HepG2 (cell line): ENCODE results near the gene MFAP4. TPM values are rescaled to one million over a fixed set of nuclear protein-coding genes. Genes with fewer than 3 reads are reported as not detected.

Source experiments
- ATAC-seq: fragments of 200-7000 bp; cut with Tn5 transposase; 3 replicates; pipeline ENCODE4 v1.9.1; 2020; ENCODE audit warnings: mild to moderate bottlenecking, moderate library complexity
- BruUV-seq: library from RNA; stranded (reverse); fragments of 400-500 nt; replicated peaks from 2 replicates; lab custom pipeline; 2021; lab: Mats Ljungman, UMichigan
- CTCF ChIA-PET: fragments of 300-600 bp; formaldehyde crosslinking; extraction: SDS; loops from one replicate; lab custom pipeline; 2021; ENCODE audit warnings: low total read pairs, inconsistent platforms, low intra/inter-chr PET ratio; lab: Yijun Ruan, JAX
- POLR2A ChIA-PET: fragments of 350-600 bp; sonication (Branson Sonifier 250); formaldehyde crosslinking; loops from one replicate; lab custom pipeline; 2020; ENCODE audit warnings: antibody characterized with exemption, inconsistent platforms; lab: Yijun Ruan, JAX
- DNase-seq: peaks from one replicate; pipeline ENCODE4 v3.0.0-alpha.2; 2015; ENCODE audit warnings: low spot score
- FAIRE-seq: peaks from 3 replicates; lab custom pipeline; 2011; peaks lifted over from hg19 to GRCh38; lab: Jason Lieb, UNC
- H2AFZ ChIP-seq: one replicate; pipeline ENCODE4 v1.6.1; 2011; ENCODE audit warnings: low read length, inconsistent platforms
- H3K27ac ChIP-seq: fragments of 300-600 bp; 3 replicates; pipeline ENCODE4 v1.8.0; 2011; ENCODE audit warnings: mixed run types, mild to moderate bottlenecking, mixed read lengths, low read length, inconsistent platforms; ENCODE audit not compliant: insufficient read depth; ENCODE audit errors: extremely low read length
- H3K27me3 ChIP-seq, 2 experiments: fragments of 200-600 bp in 1 of 2; 2 replicates in 1 of 2; 3 replicates in 1 of 2; pipeline versions ENCODE4 v1.6.0 to v1.8.0; 2011; ENCODE audit warnings: low read length in 2 of 2, mild to moderate bottlenecking in 2 of 2, moderate library complexity in 2 of 2, inconsistent platforms in 1 of 2; ENCODE audit not compliant: insufficient read depth in 2 of 2, control insufficient read depth in 1 of 2
- H3K36me3 ChIP-seq, 2 experiments: fragments of 200-600 bp in 1 of 2; replicated peaks in 1 of 2; 2 replicates in 1 of 2; 3 replicates in 1 of 2; pipeline versions ENCODE4 v1.5.1 to v1.8.0; 2011; ENCODE audit warnings: low read length in 2 of 2, inconsistent platforms in 1 of 2; ENCODE audit not compliant: insufficient read depth in 2 of 2, control insufficient read depth in 1 of 2
- H3K4me1 ChIP-seq: 2 replicates; pipeline ENCODE4 v1.5.1; 2012; ENCODE audit warnings: low read length, inconsistent platforms; ENCODE audit not compliant: insufficient read depth
- H3K4me2 ChIP-seq: 2 replicates; pipeline ENCODE4 v1.6.0; 2011; ENCODE audit warnings: low read depth, low read length, inconsistent platforms
- H3K4me3 ChIP-seq, 3 experiments: fragments of 200-600 bp in 1 of 3; sonication (generic), shearing (Covaris generic) in 1 of 3; replicated peaks in 1 of 3; 2 replicates each; pipeline ENCODE4 v1.5.1; 2011 to 2016; ENCODE audit warnings: low read length in 3 of 3, inconsistent platforms in 2 of 3, low read depth in 2 of 3, mild to moderate bottlenecking in 2 of 3, control low read depth in 1 of 3, mixed read lengths in 1 of 3; ENCODE audit not compliant: insufficient read depth in 1 of 3
- H3K79me2 ChIP-seq: one replicate; pipeline ENCODE4 v1.6.1; 2011; ENCODE audit warnings: low read length, inconsistent platforms; ENCODE audit not compliant: insufficient read depth
- H3K9ac ChIP-seq: 2 replicates; pipeline ENCODE4 v1.6.0; 2011; ENCODE audit warnings: mild to moderate bottlenecking, low read depth, low read length, inconsistent platforms; ENCODE audit not compliant: insufficient read depth
- H3K9me3 ChIP-seq: 2 replicates; pipeline ENCODE4 v1.5.1; 2012; ENCODE audit warnings: mild to moderate bottlenecking, low read length
- H4K20me1 ChIP-seq: 2 replicates; pipeline ENCODE4 v1.6.0; 2011; ENCODE audit warnings: inconsistent platforms, mild to moderate bottlenecking, low read length, moderate library complexity; ENCODE audit not compliant: insufficient read depth
- CBX1 ChIP-seq: IDR thresholded peaks from one replicate; pipeline ENCODE4 v1.6.1; 2016; ENCODE audit warnings: antibody characterized with exemption, low read depth
- IRX3 ChIP-seq: sonication (generic); formaldehyde crosslinking; IDR thresholded peaks from 2 replicates; pipeline ENCODE4 v1.8.1; 2023; ENCODE audit warnings: mild to moderate bottlenecking, low read depth, missing genetic modification reagents, borderline replicate concordance
- PHB2 ChIP-seq: fragments of 450-650 bp; IDR thresholded peaks from 2 replicates; pipeline ENCODE4 v1.6.1; 2018; ENCODE audit not compliant: partially characterized antibody
- SIX1 ChIP-seq: sonication (generic); formaldehyde crosslinking; IDR thresholded peaks from 2 replicates; pipeline ENCODE4 v1.4.0; 2020; ENCODE audit warnings: missing genetic modification reagents, borderline replicate concordance
- TAF15 ChIP-seq: fragments of 200-400 bp; formaldehyde crosslinking; IDR thresholded peaks from one replicate; pipeline ENCODE4 v1.6.1; 2018; ENCODE audit warnings: mild to moderate bottlenecking, low read depth, low read length; ENCODE audit not compliant: poor library complexity, severe bottlenecking
- THYN1 ChIP-seq: sonication (generic); formaldehyde crosslinking; IDR thresholded peaks from 2 replicates; pipeline ENCODE4 v1.8.1; 2023; ENCODE audit warnings: low read depth, mild to moderate bottlenecking, moderate library complexity, missing genetic modification reagents, borderline replicate concordance
- ZBTB21 ChIP-seq: sonication (generic); formaldehyde crosslinking; IDR thresholded peaks from 2 replicates; pipeline ENCODE4 v1.4.0; 2020; ENCODE audit warnings: missing genetic modification reagents
- ZFAT ChIP-seq: sonication (generic); formaldehyde crosslinking; conservative IDR thresholded peaks from 2 replicates; pipeline ENCODE4 v1.8.1; 2023; ENCODE audit warnings: missing genetic modification reagents, inconsistent platforms
- ZNF225 ChIP-seq: sonication (generic); formaldehyde crosslinking; IDR thresholded peaks from 2 replicates; pipeline ENCODE4 v1.4.0; 2020; ENCODE audit warnings: mild to moderate bottlenecking, missing genetic modification reagents
- ZNF263 ChIP-seq: sonication (generic); formaldehyde crosslinking; IDR thresholded peaks from 2 replicates; pipeline ENCODE4 v1.4.0; 2020; ENCODE audit warnings: missing genetic modification reagents
- ZNF761 ChIP-seq: sonication (generic); formaldehyde crosslinking; conservative IDR thresholded peaks from 2 replicates; pipeline ENCODE4 v1.4.0; 2020; ENCODE audit warnings: mild to moderate bottlenecking, missing genetic modification reagents
- ZSCAN9 ChIP-seq: IDR thresholded peaks from 2 replicates; pipeline ENCODE4 v1.6.1; 2016; ENCODE audit warnings: borderline replicate concordance
- WGBS: methylation state at CpG from one replicate; pipeline ENCODE4 v1.1.6; 2017; ENCODE audit warnings: low lambda C conversion rate; 5-methylcytosine and 5-hydroxymethylcytosine counted together
- in situ Hi-C: cut with HindIII; loops from 2 replicates; pipeline ENCODE4 v1.10.0; 2017; ENCODE audit warnings: low pct_unique_long_range_greater_than_20kb; ENCODE audit not compliant: extremely low pct_ligation_motif_present
- intact Hi-C: fragments of 100-400 bp; cut with micrococcal nuclease; formaldehyde crosslinking; loops from one replicate; pipeline ENCODE4 v1.10.0; 2022; ENCODE audit not compliant: unreplicated experiment
- polyA plus RNA-seq, 8 experiments: library from polyadenylated mRNA; depleted of rRNA in 3 of 8; stranded (reverse) in 7 of 8; unstranded in 1 of 8; fragments of >200 nt; fragmentation: Illumina TruSeq in 4 of 8; extraction: Trizol in 4 of 8; gene quantifications; 2 replicates each; pipeline versions ENCODE4 v1.2.1 to v1.2.3, GENCODE V29; 2011 to 2016; ENCODE audit warnings: low read depth in 4 of 8, missing spikeins in 1 of 8, mixed read lengths in 1 of 8; ENCODE audit not compliant: insufficient read depth in 1 of 8
- total RNA-seq, 5 experiments: library from RNA; depleted of rRNA; stranded (reverse); fragments of >200 nt; fragmentation: Illumina TruSeq; extraction: Trizol; gene quantifications; 2 replicates each; pipeline ENCODE4 v1.2.3, GENCODE V29; 2016; ENCODE audit warnings: low read depth in 1 of 5
- TF ChIP-seq, protein P1 (sequence below): IDR thresholded peaks from 2 replicates; pipeline ENCODE4 v1.6.1; 2018; ENCODE audit warnings: missing genetic modification reagents
- TF ChIP-seq, protein P2 (sequence below): sonication (generic); formaldehyde crosslinking; IDR thresholded peaks from 2 replicates; pipeline ENCODE4 v1.5.1; 2020; ENCODE audit warnings: missing genetic modification reagents, mild to moderate bottlenecking, borderline replicate concordance
- TF ChIP-seq, protein P3 (sequence below): sonication (generic); formaldehyde crosslinking; IDR thresholded peaks from 2 replicates; pipeline ENCODE4 v1.4.0; 2020; ENCODE audit warnings: missing genetic modification reagents, borderline replicate concordance

MFAP4 gene
- total and polyA plus RNA-seq, 2 of the 13 experiments (the other 11 are each of a cell fraction or from before 2014, with no cell fraction given): 0.08 TPM; not detected in 1

DNA sequence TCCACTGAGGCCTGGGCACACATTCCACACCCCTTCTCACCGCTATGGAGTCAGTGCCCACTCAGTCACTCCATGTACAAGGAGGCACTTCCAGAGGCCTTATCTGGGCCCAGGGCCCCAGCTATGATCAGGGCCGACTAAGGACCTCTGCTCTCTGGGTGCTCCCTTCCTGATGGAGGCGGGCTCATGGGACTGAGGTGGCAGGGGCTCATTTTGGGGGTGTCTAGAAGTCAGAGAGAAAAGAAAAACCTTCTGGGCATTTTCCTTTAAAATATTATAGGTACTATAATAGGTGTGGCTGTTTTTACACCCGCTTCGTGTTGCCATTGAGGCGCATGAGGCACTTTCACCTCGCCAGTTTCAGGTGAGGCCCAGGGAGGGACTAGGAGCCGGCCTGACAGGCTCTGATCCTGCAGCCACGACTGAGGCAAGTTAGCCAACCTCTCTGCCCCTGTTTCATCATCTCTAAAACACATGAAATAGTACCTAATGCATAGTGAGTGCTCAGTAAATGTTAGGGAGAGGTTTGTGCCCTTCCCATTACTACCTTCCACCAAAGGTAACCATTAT lies 38.8 kb downstream of the MFAP4 start:
- H3K4me2 ChIP-seq: no peak overlapping the region
- no peaks in the 10 kb centered on the region for H3K9me3 ChIP-seq
- 87% methylated on average over 8 of the region's 9 CpGs for WGBS
- H3K79me2 ChIP-seq: no peaks in the 10 kb centered on the region
- FAIRE-seq: no peak
- H2AFZ ChIP-seq: no peak overlapping the region
- no peak for TF ChIP-seq ZNF225 (CRISPR knock-in tag)
- no peak for TF ChIP-seq ZSCAN9 (CRISPR knock-in tag)
- TF ChIP-seq, protein P1, sequence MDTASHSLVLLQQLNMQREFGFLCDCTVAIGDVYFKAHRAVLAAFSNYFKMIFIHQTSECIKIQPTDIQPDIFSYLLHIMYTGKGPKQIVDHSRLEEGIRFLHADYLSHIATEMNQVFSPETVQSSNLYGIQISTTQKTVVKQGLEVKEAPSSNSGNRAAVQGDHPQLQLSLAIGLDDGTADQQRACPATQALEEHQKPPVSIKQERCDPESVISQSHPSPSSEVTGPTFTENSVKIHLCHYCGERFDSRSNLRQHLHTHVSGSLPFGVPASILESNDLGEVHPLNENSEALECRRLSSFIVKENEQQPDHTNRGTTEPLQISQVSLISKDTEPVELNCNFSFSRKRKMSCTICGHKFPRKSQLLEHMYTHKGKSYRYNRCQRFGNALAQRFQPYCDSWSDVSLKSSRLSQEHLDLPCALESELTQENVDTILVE: no peak
- no peak for TF ChIP-seq TAF15
- TF ChIP-seq SIX1 (CRISPR knock-in tag): no peak
- TF ChIP-seq ZNF263 (CRISPR knock-in tag): no peak
- TF ChIP-seq, protein P2, sequence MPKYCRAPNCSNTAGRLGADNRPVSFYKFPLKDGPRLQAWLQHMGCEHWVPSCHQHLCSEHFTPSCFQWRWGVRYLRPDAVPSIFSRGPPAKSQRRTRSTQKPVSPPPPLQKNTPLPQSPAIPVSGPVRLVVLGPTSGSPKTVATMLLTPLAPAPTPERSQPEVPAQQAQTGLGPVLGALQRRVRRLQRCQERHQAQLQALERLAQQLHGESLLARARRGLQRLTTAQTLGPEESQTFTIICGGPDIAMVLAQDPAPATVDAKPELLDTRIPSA (CRISPR knock-in tag): no peak
- no peak for TF ChIP-seq THYN1 (CRISPR knock-in tag)
- no peak for TF ChIP-seq ZNF761 (CRISPR knock-in tag)
- TF ChIP-seq CBX1: no peak
- TF ChIP-seq IRX3: no peak
- TF ChIP-seq, protein P3, sequence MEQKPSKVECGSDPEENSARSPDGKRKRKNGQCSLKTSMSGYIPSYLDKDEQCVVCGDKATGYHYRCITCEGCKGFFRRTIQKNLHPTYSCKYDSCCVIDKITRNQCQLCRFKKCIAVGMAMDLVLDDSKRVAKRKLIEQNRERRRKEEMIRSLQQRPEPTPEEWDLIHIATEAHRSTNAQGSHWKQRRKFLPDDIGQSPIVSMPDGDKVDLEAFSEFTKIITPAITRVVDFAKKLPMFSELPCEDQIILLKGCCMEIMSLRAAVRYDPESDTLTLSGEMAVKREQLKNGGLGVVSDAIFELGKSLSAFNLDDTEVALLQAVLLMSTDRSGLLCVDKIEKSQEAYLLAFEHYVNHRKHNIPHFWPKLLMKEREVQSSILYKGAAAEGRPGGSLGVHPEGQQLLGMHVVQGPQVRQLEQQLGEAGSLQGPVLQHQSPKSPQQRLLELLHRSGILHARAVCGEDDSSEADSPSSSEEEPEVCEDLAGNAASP (CRISPR knock-in tag): no peak
- TF ChIP-seq ZFAT (CRISPR knock-in tag): no peak
- TF ChIP-seq PHB2: no peak
- no peak for TF ChIP-seq ZBTB21 (CRISPR knock-in tag)
- ChIA-PET POLR2A (interaction anchor here (0.9 to 3.4 kb wide), 2 partner anchors 10 to 17 kb away, joined by 3 to 26 read pairs; no protein-coding TSS in a partner anchor), CTCF (no interaction called here)
- no TSS peak for BruUV-seq
- no peak for ATAC-seq
- in situ Hi-C loops (no loop called here), intact Hi-C loops (no loop called here)
- H3K4me1 ChIP-seq: peaks cover 45% of the 10 kb centered on the region
- H3K4me3 ChIP-seq: no peak overlapping the region
- DNase-seq: no peak
- no peaks in the 10 kb centered on the region for H4K20me1 ChIP-seq
- no peak overlapping the region for H3K27ac ChIP-seq
- no peak overlapping the region for H3K9ac ChIP-seq
- H3K36me3 ChIP-seq: peaks cover 0 to 1% of the 10 kb centered on the region in 2 experiments; a peak in 2 of 5 replicates
- no peaks in the 10 kb centered on the region for H3K27me3 ChIP-seq
